Muscle layer of duodenum (tissue), 2 donors: ENCODE results near the gene FAM169A.
"Not testable (repeated sequence)": the region's sequence is repeated elsewhere in the genome, so short reads cannot be mapped to it uniquely, and the experiment has no call there.

Experiments used
- H3K27ac ChIP-seq: one replicate; pipeline ENCODE4 v1.7.0; 2013; ENCODE audit warnings: mild to moderate bottlenecking, low read length
- H3K27me3 ChIP-seq: one replicate; pipeline ENCODE4 v1.7.0; 2013; ENCODE audit warnings: low read depth, mild to moderate bottlenecking, control low read depth, low read length
- H3K36me3 ChIP-seq, 2 donors: one replicate each; pipeline ENCODE4 v1.7.0; 2013; ENCODE audit warnings: low read length in 2 of 2, control low read depth in 1 of 2, mild to moderate bottlenecking in 1 of 2; ENCODE audit not compliant: insufficient read depth in 2 of 2, control insufficient read depth in 1 of 2
- H3K4me1 ChIP-seq, 2 donors: one replicate each; pipeline ENCODE4 v1.7.0; 2013; ENCODE audit warnings: low read length in 2 of 2, mild to moderate bottlenecking in 2 of 2, control low read depth in 1 of 2, moderate library complexity in 1 of 2; ENCODE audit not compliant: insufficient read depth in 2 of 2, control insufficient read depth in 1 of 2
- H3K4me3 ChIP-seq, 2 donors: one replicate each; pipeline ENCODE4 v1.7.0; 2013; ENCODE audit warnings: low read length in 2 of 2, low read depth in 1 of 2, mild to moderate bottlenecking in 1 of 2
- H3K9me3 ChIP-seq, 2 donors: one replicate each; pipeline ENCODE4 v1.7.0; 2013; ENCODE audit warnings: low read length in 2 of 2, control low read depth in 1 of 2, mild to moderate bottlenecking in 1 of 2; ENCODE audit not compliant: control insufficient read depth in 1 of 2
- donor health status: healthy.

The FAM169A gene

GRCh38 chr5:74889523-74890105 lies 23.4 kb upstream of the FAM169A start:
- no peak overlapping the region for H3K4me3 ChIP-seq
- peaks cover 0 to 4% of the 10 kb centered on the region in 2 donors for H3K9me3 ChIP-seq
- H3K27me3 ChIP-seq = no peaks in the 10 kb centered on the region
- no peaks in the 10 kb centered on the region for H3K4me1 ChIP-seq
- no peaks in the 10 kb centered on the region for H3K36me3 ChIP-seq
- H3K27ac ChIP-seq = no peak overlapping the region

- Histone ChIP-seq H3K27me3 (no peaks in the 10 kb centered on the region), H3K4me1 (no peaks in the 10 kb centered on the region), H3K36me3 (no peaks in the 10 kb centered on the region), H3K4me3 (no peak overlapping the region), H3K9me3 (no peaks in the 10 kb centered on the region), H3K27ac (no peak overlapping the region)
Observed at GRCh38 chr5:74888117-74888516, 21.9 kb upstream of the FAM169A start.

- Histone ChIP-seq H3K4me3 (no peak overlapping the region), H3K36me3 (no peaks in the 10 kb centered on the region), H3K9me3 (no peaks in the 10 kb centered on the region), H3K4me1 (no peaks in the 10 kb centered on the region), H3K27ac (no peak overlapping the region), H3K27me3 (no peaks in the 10 kb centered on the region)
Observed at GRCh38 chr5:74885170-74885569, 19.0 kb upstream of the FAM169A start.

- H3K36me3 ChIP-seq, H3K27ac ChIP-seq, H3K27me3 ChIP-seq, H3K9me3 ChIP-seq, H3K4me1 ChIP-seq, H3K4me3 ChIP-seq: not testable (repeated sequence)
Observed at GRCh38 chr5:74882379-74883134, 16.4 kb upstream of the FAM169A start.

- Histone ChIP-seq H3K36me3 (no peaks in the 10 kb centered on the region), H3K4me1 (no peaks in the 10 kb centered on the region), H3K9me3 (no peaks in the 10 kb centered on the region), H3K4me3 (no peak overlapping the region), H3K27ac (no peak overlapping the region), H3K27me3 (no peaks in the 10 kb centered on the region)
Observed at GRCh38 chr5:74877624-74878304, 11.6 kb upstream of the FAM169A start.

- Histone ChIP-seq H3K27ac (no peak overlapping the region), H3K36me3 (no peaks in the 10 kb centered on the region), H3K4me3 (no peak overlapping the region), H3K4me1 (no peaks in the 10 kb centered on the region), H3K27me3 (no peaks in the 10 kb centered on the region), H3K9me3 (no peaks in the 10 kb centered on the region)
Observed at GRCh38 chr5:74875994-74876791, 10.0 kb upstream of the FAM169A start.

GRCh38 chr5:74873525-74874249 lies 7.5 kb upstream of the FAM169A start:
- Histone ChIP-seq H3K9me3 (no peaks in the 10 kb centered on the region), H3K4me3 (no peak overlapping the region), H3K27me3 (no peaks in the 10 kb centered on the region), H3K36me3 (no peaks in the 10 kb centered on the region), H3K4me1 (no peaks in the 10 kb centered on the region), H3K27ac (no peak overlapping the region)

GRCh38 chr5:74870299-74871067 lies 4.3 kb upstream of the FAM169A start:
- H3K27ac ChIP-seq = no peak overlapping the region
- peaks cover 0 to 6% of the 10 kb centered on the region in 2 donors for H3K4me1 ChIP-seq
- peaks cover 2% of the 10 kb centered on the region for H3K27me3 ChIP-seq
- H3K36me3 ChIP-seq = no peaks in the 10 kb centered on the region
- H3K9me3 ChIP-seq = no peaks in the 10 kb centered on the region
- H3K4me3 ChIP-seq = no peak overlapping the region

GRCh38 chr5:74869414-74869813 lies 3.2 kb upstream of the FAM169A start:
- Histone ChIP-seq H3K4me1 (peaks cover 0 to 11% of the 10 kb centered on the region in 2 donors), H3K27me3 (peaks cover 11% of the 10 kb centered on the region)
- not testable (repeated sequence) for H3K9me3 ChIP-seq, H3K36me3 ChIP-seq, H3K27ac ChIP-seq, H3K4me3 ChIP-seq

- Histone ChIP-seq H3K36me3 (no peaks in the 10 kb centered on the region), H3K4me1 (peaks cover 0 to 11% of the 10 kb centered on the region in 2 donors), H3K9me3 (no peaks in the 10 kb centered on the region), H3K4me3 (peak overlapping the region; percentile 8 to 71), H3K27ac (no peak overlapping the region), H3K27me3 (peaks cover 11% of the 10 kb centered on the region)
Observed at GRCh38 chr5:74866596-74867162, 492 bp upstream of the FAM169A start.
